ENCODE results near the gene BNC2.

DNA sequence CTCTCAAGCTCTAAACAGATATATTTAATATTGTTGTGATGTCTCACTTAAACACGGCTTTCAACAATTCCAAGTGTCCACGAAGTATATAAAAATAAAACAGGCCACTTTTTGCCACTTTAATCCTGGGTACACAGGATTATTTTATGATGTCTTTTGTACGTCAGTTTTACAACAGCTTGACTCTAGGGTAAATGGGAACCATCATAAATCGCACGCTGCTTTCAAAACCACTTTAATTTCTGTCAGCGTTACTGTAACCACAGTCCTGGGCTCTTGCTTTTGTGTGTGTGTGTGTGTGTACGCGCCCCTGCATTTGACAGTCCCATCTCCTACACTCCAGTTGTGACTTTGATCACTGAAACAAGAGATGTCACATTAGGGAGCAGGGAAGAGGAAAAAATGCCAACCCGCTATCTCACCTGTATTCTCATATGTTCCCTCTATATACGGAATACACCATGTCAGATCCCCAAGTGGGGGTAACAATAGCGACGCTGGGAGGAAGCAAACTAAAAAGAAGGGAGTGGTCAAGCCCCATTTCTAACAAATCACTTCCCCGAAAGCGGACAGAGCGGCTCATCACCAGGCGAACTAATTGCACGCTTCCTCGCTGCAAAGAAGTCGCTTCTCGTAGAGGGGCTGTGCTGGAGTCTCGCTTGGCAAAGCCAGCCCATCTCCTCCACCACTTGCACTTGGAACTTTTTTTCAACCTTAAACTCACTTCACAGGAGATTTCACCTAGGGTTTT, 1.2 kb downstream of the BNC2 start:
- peak in 1 of 3 donors; percentile 9 for TF ChIP-seq POLR2A (IDR thresholded peaks at IDR 0.05)
- no peak for TF ChIP-seq CTCF (IDR thresholded peaks at IDR 0.05)
